MCF 10A (cell line): ENCODE measurements around the gene BMAL2. TPM values are rescaled to one million over a fixed set of nuclear protein-coding genes. Genes with fewer than 3 reads are reported as not detected.
A peak's percentile ranks its signal among the peaks of the same experiment; 100 is the strongest.

Experiments used
- Bru-seq: library from RNA; stranded (reverse); fragments of 400-500 nt; gene quantifications from one replicate; lab custom pipeline; 2021; lab: Mats Ljungman, UMichigan
- BruChase-seq, 2 experiments: library from RNA; stranded (reverse); fragments of 400-500 nt; gene quantifications; one replicate each; lab custom pipeline; 2021; lab: Mats Ljungman, UMichigan
- BruUV-seq: library from RNA; stranded (reverse); fragments of 400-500 nt; replicated peaks from 2 replicates; lab custom pipeline; 2021; lab: Mats Ljungman, UMichigan
- CTCF ChIA-PET: fragments of 300-600 bp; sonication (Branson Sonifier 250); formaldehyde crosslinking; extraction: SDS; loops from one replicate; lab custom pipeline; 2021; ENCODE audit warnings: antibody characterized with exemption, inconsistent platforms; lab: Yijun Ruan, JAX
- POLR2A ChIA-PET: fragments of 300-600, 350-650 bp; sonication (Branson Sonifier 250); formaldehyde crosslinking; extraction: SDS; loops from one replicate; lab custom pipeline; 2020; ENCODE audit warnings: antibody characterized with exemption, inconsistent platforms; lab: Yijun Ruan, JAX
- DNase-seq: peaks from one replicate; pipeline ENCODE4 v3.0.0-alpha.2; 2018; ENCODE audit not compliant: unreplicated experiment
- H3K27ac Mint-ChIP-seq: one replicate; pipeline ENCODE4 v1.8.0; 2022; ENCODE audit warnings: mild to moderate bottlenecking, low read depth, mixed read lengths; ENCODE audit not compliant: unreplicated experiment
- H3K27me3 Mint-ChIP-seq: one replicate; pipeline ENCODE4 v1.8.0; 2022; ENCODE audit warnings: mixed read lengths; ENCODE audit not compliant: insufficient read depth, unreplicated experiment
- H3K36me3 Mint-ChIP-seq: one replicate; pipeline ENCODE4 v1.8.0; 2022; ENCODE audit warnings: mild to moderate bottlenecking, moderate library complexity, mixed read lengths; ENCODE audit not compliant: insufficient read depth, unreplicated experiment
- H3K4me1 Mint-ChIP-seq: one replicate; pipeline ENCODE4 v1.8.0; 2022; ENCODE audit warnings: mixed read lengths; ENCODE audit not compliant: insufficient read depth, unreplicated experiment
- H3K4me3 Mint-ChIP-seq: one replicate; pipeline ENCODE4 v1.8.0; 2022; ENCODE audit warnings: mild to moderate bottlenecking, moderate library complexity, mixed read lengths; ENCODE audit not compliant: unreplicated experiment
- H3K9me3 Mint-ChIP-seq: one replicate; pipeline ENCODE4 v1.8.0; 2022; ENCODE audit warnings: mixed read lengths; ENCODE audit not compliant: unreplicated experiment
- CTCF ChIP-seq: fragments of 200-600 bp; IDR thresholded peaks from one replicate; pipeline ENCODE4 v1.8.0; 2022; ENCODE audit warnings: antibody characterized with exemption, mild to moderate bottlenecking; ENCODE audit not compliant: unreplicated experiment
- intact Hi-C: fragments of 100-400 bp; cut with micrococcal nuclease; formaldehyde crosslinking; loops from 2 replicates; pipeline ENCODE4 v1.14.1; 2022
- long read RNA-seq: library from polyadenylated mRNA; stranded (forward); transcript quantifications from one replicate; pipeline ENCODE4 v2.0.0, GENCODE V29; 2022
- total RNA-seq: library from RNA; stranded (reverse); gene quantifications from 2 replicates; pipeline ENCODE4 v1.2.3, GENCODE V29; 2022

BMAL2 gene, protein sequence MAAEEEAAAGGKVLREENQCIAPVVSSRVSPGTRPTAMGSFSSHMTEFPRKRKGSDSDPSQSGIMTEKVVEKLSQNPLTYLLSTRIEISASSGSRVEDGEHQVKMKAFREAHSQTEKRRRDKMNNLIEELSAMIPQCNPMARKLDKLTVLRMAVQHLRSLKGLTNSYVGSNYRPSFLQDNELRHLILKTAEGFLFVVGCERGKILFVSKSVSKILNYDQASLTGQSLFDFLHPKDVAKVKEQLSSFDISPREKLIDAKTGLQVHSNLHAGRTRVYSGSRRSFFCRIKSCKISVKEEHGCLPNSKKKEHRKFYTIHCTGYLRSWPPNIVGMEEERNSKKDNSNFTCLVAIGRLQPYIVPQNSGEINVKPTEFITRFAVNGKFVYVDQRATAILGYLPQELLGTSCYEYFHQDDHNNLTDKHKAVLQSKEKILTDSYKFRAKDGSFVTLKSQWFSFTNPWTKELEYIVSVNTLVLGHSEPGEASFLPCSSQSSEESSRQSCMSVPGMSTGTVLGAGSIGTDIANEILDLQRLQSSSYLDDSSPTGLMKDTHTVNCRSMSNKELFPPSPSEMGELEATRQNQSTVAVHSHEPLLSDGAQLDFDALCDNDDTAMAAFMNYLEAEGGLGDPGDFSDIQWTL
- total RNA-seq (18.0 and 20.0 TPM in 2 replicates), Bru-seq, nascent RNA (percentile 64 among the genes with signal in this experiment), BruChase-seq, experiment 1, labeled RNA remaining after a 6-hour chase (percentile 64 among the genes with signal in this experiment), BruChase-seq, experiment 2, labeled RNA remaining after a 2-hour chase (percentile 57 among the genes with signal in this experiment)
- long read RNA-seq, transcript ARNTL2-201 (15 exons, 1,843 nt), result major isoform, 8 of 23 reads
- long read RNA-seq, partial matches to known transcripts, result 2 of 23 reads
- long read RNA-seq, other reads (novel, unspliced or antisense), result 10 of 23 reads

DNA sequence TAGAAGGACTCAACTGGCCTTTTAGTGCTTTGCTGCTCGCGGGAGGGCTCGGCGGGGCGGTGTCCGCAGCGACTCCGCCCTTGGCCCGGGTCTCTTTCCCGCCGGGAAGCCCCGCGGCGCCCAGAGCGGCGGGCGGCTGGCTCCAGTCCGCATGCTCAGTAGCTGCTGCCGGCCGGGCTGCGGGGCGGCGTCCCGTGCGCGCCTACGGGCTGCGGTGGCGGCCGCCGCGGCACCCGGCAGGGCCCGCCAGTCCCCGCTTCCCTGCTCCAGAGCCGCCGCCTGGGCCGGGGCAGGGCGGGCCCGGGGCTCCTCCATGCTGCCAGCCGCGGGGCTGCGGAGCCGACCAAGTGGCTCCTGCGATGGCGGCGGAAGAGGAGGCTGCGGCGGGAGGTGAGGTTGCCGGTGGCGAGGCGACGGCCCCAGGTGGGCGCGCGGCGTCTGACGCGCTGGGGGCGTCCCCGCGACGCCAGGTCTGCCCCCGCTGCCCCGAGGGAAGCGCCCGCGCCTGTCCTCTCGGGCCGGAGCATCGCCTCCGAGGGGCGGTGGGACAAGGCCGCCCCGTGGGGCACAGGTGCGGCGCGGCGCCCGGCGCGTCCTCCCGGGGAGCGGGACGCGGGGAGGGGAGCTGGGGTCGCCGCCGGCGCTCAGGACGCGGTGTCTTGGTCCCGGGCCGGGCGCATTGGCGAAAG is at the start of gene BMAL2:
Gene BMAL2, plus strand, starts transcription at position 123 of the 689 bp plus-strand sequence. Its CDS starts 237 bp downstream, at position 360.
- H3K36me3 Mint-ChIP-seq, result no peaks in the 10 kb centered on the region
- no peaks in the 10 kb centered on the region for H3K27me3 Mint-ChIP-seq
- BruUV-seq, result no TSS peak
- peak; percentile 34 for DNase-seq
- no peaks in the 10 kb centered on the region for H3K9me3 Mint-ChIP-seq
- peaks cover 49% of the 10 kb centered on the region for H3K4me1 Mint-ChIP-seq
- intact Hi-C loops, result loop anchor here (1.0 kb wide), 1 partner anchor 51 kb away; no protein-coding TSS in a partner anchor
- CTCF ChIA-PET, result interaction anchor here (0.6 to 1.2 kb wide), 4 partner anchors 8 to 330 kb away, joined by 3 to 7 read pairs (median 3); no protein-coding TSS in a partner anchor
- no peak for TF ChIP-seq CTCF
- H3K27ac Mint-ChIP-seq, result peak within 1 kb of the TSS; percentile 98
- POLR2A ChIA-PET, result interaction anchor here (0.6 to 4.6 kb wide), 21 partner anchors 8 to 394 kb away, joined by 3 to 54 read pairs (median 4); partner anchors contain the start of genes MED21, PPFIBP1 and STK38L
- H3K4me3 Mint-ChIP-seq, result peak within 1 kb of the TSS; percentile 86

DNA sequence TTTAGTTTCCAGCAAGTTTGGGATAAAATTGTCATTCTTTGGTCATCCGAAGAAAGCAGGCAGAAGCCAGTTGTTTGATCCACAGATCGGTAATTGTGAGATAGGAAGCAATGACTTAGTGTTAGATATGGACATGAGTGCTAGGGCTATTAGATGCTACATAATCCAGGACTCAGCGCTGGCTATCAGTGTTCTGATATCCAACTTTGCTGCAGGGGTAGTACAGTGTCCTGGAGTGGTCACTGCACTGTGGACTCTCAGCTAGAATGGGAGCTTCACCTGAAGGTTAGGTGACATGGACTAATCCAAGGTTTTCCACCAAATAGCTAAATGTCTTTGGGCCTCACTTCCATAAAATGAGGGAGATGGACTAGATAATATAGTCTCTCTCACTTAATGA is 48.6 kb upstream of the BMAL2 start:
- ChIA-PET POLR2A (interaction anchor here (0.6 to 1.0 kb wide), 4 partner anchors 40 to 279 kb away, joined by 3 read pairs; partner anchors contain the start of gene STK38L), CTCF (interaction anchor here (2.5 kb wide), 1 partner anchor 22 kb away, joined by 12 read pairs; no protein-coding TSS in a partner anchor)
- H3K4me1 Mint-ChIP-seq, result peaks cover 12% of the 10 kb centered on the region
- H3K36me3 Mint-ChIP-seq, result no peaks in the 10 kb centered on the region
- BruUV-seq, result no TSS peak
- H3K27me3 Mint-ChIP-seq, result no peaks in the 10 kb centered on the region
- no peak overlapping the region for H3K27ac Mint-ChIP-seq
- no peak for TF ChIP-seq CTCF
- no peaks in the 10 kb centered on the region for H3K9me3 Mint-ChIP-seq
- intact Hi-C loops, result no loop called here
- DNase-seq, result no peak
- no peak overlapping the region for H3K4me3 Mint-ChIP-seq

DNA sequence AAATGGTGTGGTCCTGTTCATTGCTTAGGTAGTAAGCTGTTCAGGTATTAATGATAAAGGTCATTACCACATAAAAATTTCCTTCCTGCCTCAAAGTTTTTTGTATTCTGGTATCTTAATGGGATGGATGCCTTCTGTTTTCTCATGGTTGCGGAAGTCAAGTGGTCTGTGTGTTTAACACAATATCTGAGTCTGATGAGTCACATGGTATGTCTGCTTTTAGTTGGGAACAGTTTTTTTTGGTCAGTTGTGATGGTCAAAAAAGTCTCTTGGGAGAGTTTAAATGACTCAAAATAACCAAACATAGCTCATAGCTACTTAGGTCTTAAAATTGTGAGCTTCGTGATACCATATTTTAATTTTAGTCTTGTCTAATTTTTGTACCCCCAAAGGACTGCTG is 47.9 kb upstream of the BMAL2 start:
- BruUV-seq, result no TSS peak
- no peaks in the 10 kb centered on the region for H3K9me3 Mint-ChIP-seq
- ChIA-PET POLR2A (interaction anchor here (0.6 to 1.6 kb wide), 5 partner anchors 10 to 1956 kb away, joined by 3 to 5 read pairs (median 4); partner anchors contain the start of gene STK38L), CTCF (interaction anchor here (1.3 to 2.5 kb wide), 2 partner anchors 15 to 21 kb away, joined by 5 to 12 read pairs; no protein-coding TSS in a partner anchor)
- no peak for TF ChIP-seq CTCF
- H3K4me1 Mint-ChIP-seq, result peaks cover 12% of the 10 kb centered on the region
- peak; percentile 30 for DNase-seq
- intact Hi-C loops, result no loop called here
- no peak overlapping the region for H3K4me3 Mint-ChIP-seq
- no peaks in the 10 kb centered on the region for H3K27me3 Mint-ChIP-seq
- no peaks in the 10 kb centered on the region for H3K36me3 Mint-ChIP-seq
- no peak overlapping the region for H3K27ac Mint-ChIP-seq
